COR-L47 (cell line): ENCODE data around the gene TOR4A.

Experiments used
- DNase-seq: peaks from one replicate; lab custom pipeline; 2025; lab: John Stamatoyannopoulos, UW

Gene TOR4A

GRCh38 chr9:137277329-137278041 lies at the start of gene TOR4A:
TSS of gene TOR4A (plus strand) at chr9:137277726. CDS start at chr9:137278690, 964 bp downstream.
- DNase-seq = no peak

GRCh38 chr9:137227853-137228505 lies 49.5 kb upstream of the TOR4A start:
- no peak for DNase-seq

GRCh38 chr9:137228506-137228967 lies 49.0 kb upstream of the TOR4A start:
- DNase-seq = no peak

- DNase-seq = no peak
These were observed 48.3 kb upstream of the TOR4A start for GRCh38 chr9:137228968-137229896.

GRCh38 chr9:137229903-137230704 lies 47.4 kb upstream of the TOR4A start:
- DNase-seq = no peak

GRCh38 chr9:137230705-137231371 lies 46.7 kb upstream of the TOR4A start, which contains the start of gene SLC34A3:
TSS of gene SLC34A3 (plus strand) at chr9:137230901. CDS start at chr9:137231703, 802 bp downstream.
- no peak for DNase-seq

- no peak for DNase-seq
These were observed 46.0 kb upstream of the TOR4A start for GRCh38 chr9:137231372-137232039.

GRCh38 chr9:137232101-137232500 lies 45.4 kb upstream of the TOR4A start:
- DNase-seq = no peak

- DNase-seq = no peak
These were observed 45.0 kb upstream of the TOR4A start for GRCh38 chr9:137232510-137232909.

- no peak for DNase-seq
These were observed 44.2 kb upstream of the TOR4A start for GRCh38 chr9:137233143-137233980.

- DNase-seq = no peak
These were observed 43.4 kb upstream of the TOR4A start for GRCh38 chr9:137234055-137234697.

- no peak for DNase-seq
These were observed 42.6 kb upstream of the TOR4A start for GRCh38 chr9:137234758-137235423.

GRCh38 chr9:137235424-137236237 lies 41.9 kb upstream of the TOR4A start:
- DNase-seq = no peak

GRCh38 chr9:137236238-137236935 lies 41.1 kb upstream of the TOR4A start:
- DNase-seq = peak; percentile 91

- no peak for DNase-seq
These were observed 40.5 kb upstream of the TOR4A start for GRCh38 chr9:137236936-137237421.
